Choroid plexus epithelial cell (primary cell): ENCODE data around the gene ZCCHC7.

ENCODE experiments used
- DNase-seq: peaks from one replicate; pipeline ENCODE4 v3.0.0-alpha.2; 2010; ENCODE audit warnings: low read depth
- H3K4me3 ChIP-seq: 2 replicates; pipeline ENCODE4 v1.5.1; 2011; ENCODE audit warnings: low read depth, mild to moderate bottlenecking, control low read depth, low read length, moderate library complexity
- CTCF ChIP-seq: conservative IDR thresholded peaks from 2 replicates; pipeline ENCODE4 v1.5.1; 2011; ENCODE audit warnings: low read depth, mild to moderate bottlenecking, control low read depth, inconsistent platforms, low read length, moderate library complexity

Gene ZCCHC7

GRCh38 chr9:37364751-37365360 lies 244.5 kb downstream of the ZCCHC7 start:
- no peak overlapping the region for H3K4me3 ChIP-seq
- DNase-seq = no peak
- peak; percentile 29 for TF ChIP-seq CTCF

- no peak for TF ChIP-seq CTCF
- no peak for DNase-seq
- H3K4me3 ChIP-seq = no peak overlapping the region
These were observed 249.3 kb downstream of the ZCCHC7 start for GRCh38 chr9:37369671-37370070.

- no peak for DNase-seq
- no peak for TF ChIP-seq CTCF
- H3K4me3 ChIP-seq = no peak overlapping the region
These were observed 249.9 kb downstream of the ZCCHC7 start for GRCh38 chr9:37370282-37370681.

- H3K4me3 ChIP-seq = no peak overlapping the region
- no peak for DNase-seq
- TF ChIP-seq CTCF = no peak
These were observed 250.7 kb downstream of the ZCCHC7 start for GRCh38 chr9:37370968-37371563.

GRCh38 chr9:37371565-37372464 lies 251.4 kb downstream of the ZCCHC7 start:
- TF ChIP-seq CTCF = no peak
- H3K4me3 ChIP-seq = no peak overlapping the region
- peak; percentile 58 for DNase-seq

GRCh38 chr9:37372839-37373238 lies 252.5 kb downstream of the ZCCHC7 start:
- DNase-seq = no peak
- TF ChIP-seq CTCF = no peak

More at GRCh38 chr9:37372839-37373238, 252.5 kb downstream of the ZCCHC7 start:
- H3K4me3 ChIP-seq = no peak overlapping the region
